CD4-positive, alpha-beta T cell (primary cell): ENCODE results near the gene CD33. TPM values are rescaled to one million over a fixed set of nuclear protein-coding genes. Genes with fewer than 3 reads are reported as not detected.

Source experiments
- ATAC-seq: fragments of 200-7000 bp; cut with Tn5 transposase; one replicate; pipeline ENCODE4 v1.10.0; 2022; ENCODE audit warnings: mild to moderate bottlenecking; ENCODE audit not compliant: poor library complexity
- CTCF ChIA-PET: fragments of 350-600 bp; sonication (Branson Sonifier 250); formaldehyde crosslinking; loops from one replicate; lab custom pipeline; 2021; ENCODE audit warnings: antibody characterized with exemption, inconsistent platforms; lab: Charles Lee
- POLR2A ChIA-PET: fragments of 350-600 bp; sonication (Branson Sonifier 250); formaldehyde crosslinking; loops from one replicate; lab custom pipeline; 2021; ENCODE audit warnings: antibody characterized with exemption, inconsistent platforms; lab: Charles Lee
- DNase-seq, 14 experiments: peaks; one replicate each; pipeline ENCODE4 v3.0.0-alpha.2; 2013 to 2020; ENCODE audit warnings: mixed read lengths in 2 of 14
- H3K27ac ChIP-seq, 2 donors: one replicate each; pipeline versions ENCODE4 v1.5.1 to v1.7.0; 2013; ENCODE audit warnings: low read length in 2 of 2, low read depth in 1 of 2, mild to moderate bottlenecking in 1 of 2
- H3K27me3 ChIP-seq, 2 experiments: 1 replicate in 1 of 2; 2 replicates in 1 of 2; pipeline versions ENCODE4 v1.6.1 to v1.7.0; 2013; ENCODE audit warnings: low read length in 2 of 2, control low read depth in 1 of 2, mild to moderate bottlenecking in 1 of 2, moderate library complexity in 1 of 2; ENCODE audit not compliant: insufficient read depth in 2 of 2, control insufficient read depth in 1 of 2
- H3K36me3 ChIP-seq: one replicate; pipeline ENCODE4 v1.6.1; 2013; ENCODE audit warnings: low read length, control low read depth; ENCODE audit not compliant: insufficient read depth
- H3K4me1 ChIP-seq: one replicate; pipeline ENCODE4 v1.6.1; 2013; ENCODE audit warnings: low read length, control low read depth; ENCODE audit not compliant: insufficient read depth
- H3K4me3 ChIP-seq: one replicate; pipeline ENCODE4 v1.5.1; 2013; ENCODE audit warnings: mild to moderate bottlenecking, low read length, moderate library complexity
- H3K9me3 ChIP-seq, 2 experiments: 1 replicate in 1 of 2; 2 replicates in 1 of 2; pipeline versions ENCODE4 v1.6.1 to v1.7.0; 2013; ENCODE audit warnings: low read length in 2 of 2, mild to moderate bottlenecking in 2 of 2, control low read depth in 1 of 2, moderate library complexity in 1 of 2; ENCODE audit not compliant: control insufficient read depth in 1 of 2, insufficient read depth in 1 of 2
- H3K27ac Mint-ChIP-seq: one replicate; pipeline ENCODE4 v1.8.0; 2020; ENCODE audit warnings: mixed read lengths
- H3K27me3 Mint-ChIP-seq: one replicate; pipeline ENCODE4 v1.8.0; 2021; ENCODE audit warnings: mixed read lengths
- H3K36me3 Mint-ChIP-seq: one replicate; pipeline ENCODE4 v1.8.0; 2021; ENCODE audit warnings: low read depth, mixed read lengths
- H3K4me1 Mint-ChIP-seq: one replicate; pipeline ENCODE4 v1.8.0; 2021; ENCODE audit warnings: low read depth, mixed read lengths
- H3K4me3 Mint-ChIP-seq: one replicate; pipeline ENCODE4 v1.8.0; 2020; ENCODE audit warnings: mild to moderate bottlenecking, mixed read lengths
- H3K9me3 Mint-ChIP-seq: one replicate; pipeline ENCODE4 v1.8.0; 2020; ENCODE audit warnings: mixed read lengths
- CTCF ChIP-seq: fragments of 200-600 bp; IDR thresholded peaks from one replicate; pipeline ENCODE4 v1.8.0; 2022; ENCODE audit warnings: antibody characterized with exemption, mild to moderate bottlenecking
- intact Hi-C, 2 experiments: fragments of 100-400 bp; cut with DNase I in 1 of 2; cut with micrococcal nuclease in 1 of 2; formaldehyde crosslinking; loops; one replicate each; pipeline versions ENCODE4 v1.15.1 to v1.9.0; 2023 to 2025; cut with DNase I, micrococcal nuclease
- total RNA-seq, 174 experiments: library from RNA in 2 of 174; stranded (reverse) in 2 of 174; gene quantifications; one replicate each; pipeline ENCODE4 v1.2.3 and lab custom pipeline; 2021 to 2026

The CD33 gene
- total RNA-seq, 2 experiments from 2014 or later: 0.60 to 1.7 TPM

- no peak overlapping the region for H3K27ac Mint-ChIP-seq
- no peaks in the 10 kb centered on the region for H3K9me3 Mint-ChIP-seq
- Histone ChIP-seq H3K27me3 (no peaks in the 10 kb centered on the region), H3K36me3 (no peaks in the 10 kb centered on the region), H3K4me1 (no peaks in the 10 kb centered on the region), H3K9me3 (no peaks in the 10 kb centered on the region), H3K4me3 (no peak overlapping the region), H3K27ac (no peak overlapping the region)
- peak in 1 of 14 experiments; percentile 7 for DNase-seq
- POLR2A ChIA-PET: no interaction called here
- no peak for TF ChIP-seq CTCF
- peaks cover 30% of the 10 kb centered on the region for H3K27me3 Mint-ChIP-seq
- no peak overlapping the region for H3K4me3 Mint-ChIP-seq
- H3K36me3 Mint-ChIP-seq: no peaks in the 10 kb centered on the region
- no peak for ATAC-seq
- H3K4me1 Mint-ChIP-seq: no peaks in the 10 kb centered on the region
- CTCF ChIA-PET: no interaction called here
- intact Hi-C loops: no loop called here
Observed at GRCh38 chr19:51263808-51264207, 38.9 kb downstream of the CD33 start.

GRCh38 chr19:51271067-51271466, 46.2 kb downstream of the CD33 start:
- Mint-ChIP-seq H3K36me3 (no peaks in the 10 kb centered on the region), H3K4me1 (peaks cover 16% of the 10 kb centered on the region), H3K9me3 (no peaks in the 10 kb centered on the region), H3K27ac (no peak overlapping the region), H3K27me3 (peaks cover 11% of the 10 kb centered on the region), H3K4me3 (no peak overlapping the region)
- Histone ChIP-seq H3K27me3 (no peaks in the 10 kb centered on the region), H3K27ac (no peak overlapping the region), H3K36me3 (no peaks in the 10 kb centered on the region), H3K9me3 (no peaks in the 10 kb centered on the region), H3K4me1 (no peaks in the 10 kb centered on the region), H3K4me3 (no peak overlapping the region)
- ChIA-PET POLR2A (no interaction called here), CTCF (no interaction called here)
- intact Hi-C loops: no loop called here
- ATAC-seq (no peak), DNase-seq (peak in 2 of 14 experiments; percentile 12 to 42)
- TF ChIP-seq CTCF: no peak

GRCh38 chr19:51272183-51272810, 47.4 kb downstream of the CD33 start:
- Histone ChIP-seq H3K9me3 (no peaks in the 10 kb centered on the region), H3K27ac (no peak overlapping the region), H3K4me1 (no peaks in the 10 kb centered on the region), H3K4me3 (no peak overlapping the region), H3K27me3 (no peaks in the 10 kb centered on the region), H3K36me3 (no peaks in the 10 kb centered on the region)
- Mint-ChIP-seq H3K27ac (peak overlapping the region; percentile 49), H3K36me3 (no peaks in the 10 kb centered on the region), H3K9me3 (no peaks in the 10 kb centered on the region), H3K4me3 (no peak overlapping the region), H3K4me1 (peaks cover 16% of the 10 kb centered on the region), H3K27me3 (peaks cover 11% of the 10 kb centered on the region)
- TF ChIP-seq CTCF: no peak
- DNase-seq (peak in 4 of 14 experiments; percentile 14 to 50 (median 38)), ATAC-seq (peak; percentile 52)
- POLR2A ChIA-PET: no interaction called here
- CTCF ChIA-PET: no interaction called here
- intact Hi-C loops: no loop called here
